Thyroid gland (tissue), 4 donors: ENCODE results near the gene ATP9B.

Experiments used
- POLR2A ChIP-seq, 2 donors: fragments of 450-650 bp; IDR thresholded peaks; one replicate each; pipeline ENCODE4 v1.6.1; 2017; ENCODE audit warnings: antibody characterized with exemption in 2 of 2, mild to moderate bottlenecking in 2 of 2, moderate library complexity in 1 of 2
- TF ChIP-seq, protein P1 (sequence below), 6 experiments: fragments of 200-600 bp in 3 of 6; fragments of 450-650 bp in 3 of 6; sonication (generic) in 3 of 6; IDR thresholded peaks; one replicate each; pipeline ENCODE4 v1.5.1; 2016 to 2019; ENCODE audit warnings: antibody characterized with exemption in 6 of 6, mild to moderate bottlenecking in 2 of 6, inconsistent platforms in 1 of 6, moderate library complexity in 1 of 6

- TF ChIP-seq, protein P1, sequence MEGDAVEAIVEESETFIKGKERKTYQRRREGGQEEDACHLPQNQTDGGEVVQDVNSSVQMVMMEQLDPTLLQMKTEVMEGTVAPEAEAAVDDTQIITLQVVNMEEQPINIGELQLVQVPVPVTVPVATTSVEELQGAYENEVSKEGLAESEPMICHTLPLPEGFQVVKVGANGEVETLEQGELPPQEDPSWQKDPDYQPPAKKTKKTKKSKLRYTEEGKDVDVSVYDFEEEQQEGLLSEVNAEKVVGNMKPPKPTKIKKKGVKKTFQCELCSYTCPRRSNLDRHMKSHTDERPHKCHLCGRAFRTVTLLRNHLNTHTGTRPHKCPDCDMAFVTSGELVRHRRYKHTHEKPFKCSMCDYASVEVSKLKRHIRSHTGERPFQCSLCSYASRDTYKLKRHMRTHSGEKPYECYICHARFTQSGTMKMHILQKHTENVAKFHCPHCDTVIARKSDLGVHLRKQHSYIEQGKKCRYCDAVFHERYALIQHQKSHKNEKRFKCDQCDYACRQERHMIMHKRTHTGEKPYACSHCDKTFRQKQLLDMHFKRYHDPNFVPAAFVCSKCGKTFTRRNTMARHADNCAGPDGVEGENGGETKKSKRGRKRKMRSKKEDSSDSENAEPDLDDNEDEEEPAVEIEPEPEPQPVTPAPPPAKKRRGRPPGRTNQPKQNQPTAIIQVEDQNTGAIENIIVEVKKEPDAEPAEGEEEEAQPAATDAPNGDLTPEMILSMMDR (IDR thresholded peaks at IDR 0.05) = no peak
- TF ChIP-seq POLR2A (IDR thresholded peaks at IDR 0.05) = peak in 1 of 2 donors; percentile 27
Measured at GRCh38 chr18:79393635-79394533, 324.7 kb downstream of the ATP9B start.
